Stimulated activated CD4-positive, alpha-beta T cell treated with anti-CD3 and anti-CD28 coated beads, Interleukin-1b, Interleukin-23, amount 100 ng/mL, for 24 hours (primary cell): Measurements from ENCODE around the gene CDH5.
"Not testable (repeated sequence)": the region's sequence is repeated elsewhere in the genome, so short reads cannot be mapped to it uniquely, and the experiment has no call there.

Experiments used
- DNase-seq, 4 experiments: peaks; one replicate each; pipeline ENCODE4 v3.0.0-alpha.2; 2020; ENCODE audit warnings: low read depth in 4 of 4, low spot score in 1 of 4

Gene CDH5

GRCh38 chr16:66366433-66367299 lies at the start of gene CDH5:
CDH5 (plus strand) TSS chr16:66366691; CDS start chr16:66379338, 12,647 bp downstream.
- DNase-seq: no peak

- no peak for DNase-seq
Observed at GRCh38 chr16:66318505-66318904, 48.0 kb upstream of the CDH5 start.

- DNase-seq: no peak
Observed at GRCh38 chr16:66320774-66321173, 45.7 kb upstream of the CDH5 start.

- DNase-seq: no peak
Observed at GRCh38 chr16:66322174-66322573, 44.3 kb upstream of the CDH5 start.

- DNase-seq: no peak
Observed at GRCh38 chr16:66324815-66325515, 41.5 kb upstream of the CDH5 start.

GRCh38 chr16:66325717-66326376 lies 40.6 kb upstream of the CDH5 start:
- no peak for DNase-seq

- DNase-seq: no peak
Observed at GRCh38 chr16:66326991-66327513, 39.4 kb upstream of the CDH5 start.

- DNase-seq: no peak
Observed at GRCh38 chr16:66328282-66328681, 38.2 kb upstream of the CDH5 start.

GRCh38 chr16:66331464-66331863 lies 35.0 kb upstream of the CDH5 start:
- not testable (repeated sequence) for DNase-seq

GRCh38 chr16:66332634-66333610 lies 33.6 kb upstream of the CDH5 start:
- no peak for DNase-seq

GRCh38 chr16:66334853-66335574 lies 31.5 kb upstream of the CDH5 start:
- no peak for DNase-seq

- no peak for DNase-seq
Observed at GRCh38 chr16:66335704-66336329, 30.7 kb upstream of the CDH5 start.

- no peak for DNase-seq
Observed at GRCh38 chr16:66337463-66338188, 28.9 kb upstream of the CDH5 start.

GRCh38 chr16:66342294-66342900 lies 24.1 kb upstream of the CDH5 start:
- DNase-seq: peak in 1 of 4 experiments; percentile 14

- peak in 3 of 4 experiments; percentile 21 to 40 (median 34) for DNase-seq
Observed at GRCh38 chr16:66344533-66345145, 21.9 kb upstream of the CDH5 start.

- DNase-seq: no peak
Observed at GRCh38 chr16:66346221-66346620, 20.3 kb upstream of the CDH5 start.

GRCh38 chr16:66352304-66352703 lies 14.2 kb upstream of the CDH5 start:
- no peak for DNase-seq

- no peak for DNase-seq
Observed at GRCh38 chr16:66353055-66353454, 13.4 kb upstream of the CDH5 start.
